ENCODE data around the gene SULT1A3. TPM values are rescaled to one million over a fixed set of nuclear protein-coding genes. Genes with fewer than 3 reads are reported as not detected.

Gene SULT1A3
- total RNA-seq, 1 donor from 2014 or later: 2.2 TPM

Other genes with a start within 250 kb of the SULT1A3 start
- 50.6 and 62.7 TPM in 2 replicates for gene TMEM219, start 237.2 kb upstream of the SULT1A3 start, total RNA-seq
- gene TAOK2, start 225.4 kb upstream of the SULT1A3 start, total RNA-seq: 71.8 and 84.1 TPM in 2 replicates
- gene HIRIP3, start 203.6 kb upstream of the SULT1A3 start, total RNA-seq: 4.4 and 5.6 TPM in 2 replicates
- 13.0 and 14.2 TPM in 2 replicates for gene INO80E, start 203.0 kb upstream of the SULT1A3 start, total RNA-seq
- under 0.01 and 0.13 TPM in 2 replicates for gene DOC2A, start 188.2 kb upstream of the SULT1A3 start, total RNA-seq
- gene C16orf92, start 176.1 kb upstream of the SULT1A3 start, total RNA-seq: not detected in 2 replicates
- gene TLCD3B, start 168.0 kb upstream of the SULT1A3 start, total RNA-seq: not detected in 2 replicates
- 225 and 318 TPM in 2 replicates for gene ALDOA, start 133.5 kb upstream of the SULT1A3 start, total RNA-seq
- gene PPP4C, start 123.3 kb upstream of the SULT1A3 start, total RNA-seq: 214 and 244 TPM in 2 replicates
- under 0.01 and 0.13 TPM in 2 replicates for gene TBX6, start 107.3 kb upstream of the SULT1A3 start, total RNA-seq
- 13.0 and 27.9 TPM in 2 replicates for gene YPEL3, start 103.0 kb upstream of the SULT1A3 start, total RNA-seq
- gene GDPD3, start 85.7 kb upstream of the SULT1A3 start, total RNA-seq: 0.51 and 1.4 TPM in 2 replicates
- 33.4 and 60.2 TPM in 2 replicates for gene MAPK3, start 76.0 kb upstream of the SULT1A3 start, total RNA-seq
- 1.1 and 2.4 TPM in 2 replicates for gene CORO1A, start 15.7 kb upstream of the SULT1A3 start, total RNA-seq
- 26.6 and 29.8 TPM in 2 replicates for gene BOLA2B, start 5.6 kb upstream of the SULT1A3 start, total RNA-seq
- 52.4 and 73.0 TPM in 2 replicates for gene SLX1A, start 5.4 kb upstream of the SULT1A3 start, total RNA-seq
- 0.77 and 1.6 TPM in 2 replicates for gene NPIPB13, start 49.2 kb downstream of the SULT1A3 start, total RNA-seq
- gene CD2BP2, start 156.1 kb downstream of the SULT1A3 start, total RNA-seq: 34.1 and 35.5 TPM in 2 replicates
- gene TBC1D10B, start 171.2 kb downstream of the SULT1A3 start, total RNA-seq: 22.2 and 31.9 TPM in 2 replicates
- 0.64 TPM in 1 of 2 replicates, not detected in the other for gene MYL11, start 175.5 kb downstream of the SULT1A3 start, total RNA-seq
- under 0.01 and 0.38 TPM in 2 replicates for gene SEPTIN1, start 183.3 kb downstream of the SULT1A3 start, total RNA-seq
- 11.4 and 15.2 TPM in 2 replicates for gene ZNF48, start 196.2 kb downstream of the SULT1A3 start, total RNA-seq
- 7.6 and 14.0 TPM in 2 replicates for gene ZNF771, start 208.4 kb downstream of the SULT1A3 start, total RNA-seq
- gene DCTPP1, start 230.8 kb downstream of the SULT1A3 start, total RNA-seq: 80.9 and 89.8 TPM in 2 replicates
- 13.6 and 24.9 TPM in 2 replicates for gene SEPHS2, start 246.6 kb downstream of the SULT1A3 start, total RNA-seq